Mesenchymal stem cell (in vitro differentiated cells and primary cell): ENCODE measurements around the gene ATN1.

Experiments used
- DNase-seq: peaks from one replicate; pipeline ENCODE4 v3.0.0-alpha.2; 2013
- H2AFZ ChIP-seq: one replicate; pipeline ENCODE4 v1.6.1; 2013; ENCODE audit warnings: low read depth, mild to moderate bottlenecking, control low read depth, inconsistent platforms, low read length, moderate library complexity
- H2AK5ac ChIP-seq: 2 replicates; pipeline ENCODE4 v1.6.1; 2013; ENCODE audit warnings: low read length, moderate library complexity, mild to moderate bottlenecking, inconsistent platforms; ENCODE audit not compliant: severe bottlenecking
- H2BK120ac ChIP-seq: one replicate; pipeline ENCODE4 v1.6.1; 2013; ENCODE audit warnings: low read depth, mild to moderate bottlenecking, inconsistent platforms, low read length, moderate library complexity
- H2BK12ac ChIP-seq, 2 experiments: one replicate each; pipeline ENCODE4 v1.6.1; 2013; ENCODE audit warnings: inconsistent platforms in 2 of 2, low read length in 2 of 2, mild to moderate bottlenecking in 2 of 2, moderate library complexity in 2 of 2, control low read depth in 1 of 2
- H2BK15ac ChIP-seq: one replicate; pipeline ENCODE4 v1.6.1; 2013; ENCODE audit warnings: mild to moderate bottlenecking, low read depth, inconsistent platforms; ENCODE audit not compliant: poor library complexity, severe bottlenecking
- H2BK5ac ChIP-seq: 2 replicates; pipeline ENCODE4 v1.6.1; 2013; ENCODE audit warnings: low read depth, mild to moderate bottlenecking, low read length, control low read depth, inconsistent platforms; ENCODE audit not compliant: poor library complexity, severe bottlenecking
- H3K14ac ChIP-seq, 2 experiments: one replicate each; pipeline ENCODE4 v1.6.1; 2013; ENCODE audit warnings: inconsistent platforms in 2 of 2, low read length in 2 of 2, control low read depth in 1 of 2, mild to moderate bottlenecking in 1 of 2, moderate library complexity in 1 of 2
- H3K18ac ChIP-seq, 2 experiments: one replicate each; pipeline ENCODE4 v1.6.1; 2013; ENCODE audit warnings: inconsistent platforms in 2 of 2, low read length in 2 of 2, control low read depth in 1 of 2, low read depth in 1 of 2, mild to moderate bottlenecking in 1 of 2
- H3K23ac ChIP-seq, 2 experiments: one replicate each; pipeline ENCODE4 v1.6.1; 2013; ENCODE audit warnings: inconsistent platforms in 2 of 2, low read length in 2 of 2, mild to moderate bottlenecking in 2 of 2, moderate library complexity in 2 of 2, control low read depth in 1 of 2
- H3K27ac ChIP-seq: 2 replicates; pipeline ENCODE4 v1.5.1; 2013; ENCODE audit warnings: mild to moderate bottlenecking, moderate library complexity, low read length, control low read depth, inconsistent platforms; ENCODE audit not compliant: poor library complexity, severe bottlenecking
- H3K27me3 ChIP-seq, 2 experiments: 2 replicates each; pipeline versions ENCODE4 v1.6.1 to v1.7.0; 2013; ENCODE audit warnings: low read length in 2 of 2, mild to moderate bottlenecking in 2 of 2, moderate library complexity in 2 of 2, control low read depth in 1 of 2, inconsistent platforms in 1 of 2; ENCODE audit not compliant: control insufficient read depth in 1 of 2, insufficient read depth in 1 of 2
- H3K36me3 ChIP-seq, 2 experiments: 2 replicates each; pipeline versions ENCODE4 v1.6.1 to v1.7.0; 2013; ENCODE audit warnings: low read length in 2 of 2, control low read depth in 1 of 2, inconsistent platforms in 1 of 2, low read depth in 1 of 2, mild to moderate bottlenecking in 1 of 2; ENCODE audit not compliant: insufficient read depth in 2 of 2, control insufficient read depth in 1 of 2
- H3K4ac ChIP-seq, 2 experiments: one replicate each; pipeline ENCODE4 v1.6.1; 2013; ENCODE audit warnings: inconsistent platforms in 2 of 2, low read length in 2 of 2, mild to moderate bottlenecking in 2 of 2, moderate library complexity in 2 of 2, control low read depth in 1 of 2, low read depth in 1 of 2
- H3K4me1 ChIP-seq: 2 replicates; pipeline ENCODE4 v1.6.1; 2013; ENCODE audit warnings: low read depth, low read length, control low read depth; ENCODE audit not compliant: control insufficient read depth, insufficient read depth
- H3K4me2 ChIP-seq: 2 replicates; pipeline ENCODE4 v1.6.1; 2013; ENCODE audit warnings: low read length, mild to moderate bottlenecking, inconsistent platforms; ENCODE audit not compliant: poor library complexity, severe bottlenecking
- H3K4me3 ChIP-seq, 2 experiments: 2 replicates each; pipeline versions ENCODE4 v1.5.1 to v1.7.0; 2013; ENCODE audit warnings: low read length in 2 of 2, mild to moderate bottlenecking in 2 of 2, control low read depth in 1 of 2, low read depth in 1 of 2; ENCODE audit not compliant: insufficient read depth in 1 of 2
- H3K79me1 ChIP-seq: replicated peaks from 2 replicates; pipeline ENCODE4 v1.6.1; 2013; ENCODE audit warnings: mild to moderate bottlenecking, control low read depth, low read length, inconsistent platforms; ENCODE audit not compliant: poor library complexity, severe bottlenecking
- H3K9ac ChIP-seq: 2 replicates; pipeline ENCODE4 v1.7.0; 2013; ENCODE audit warnings: mild to moderate bottlenecking, low read length, moderate library complexity
- H3K9me3 ChIP-seq: 2 replicates; pipeline ENCODE4 v1.7.0; 2013; ENCODE audit warnings: mild to moderate bottlenecking, low read length; ENCODE audit not compliant: control insufficient read depth
- H4K8ac ChIP-seq: one replicate; pipeline ENCODE4 v1.6.1; 2013; ENCODE audit warnings: inconsistent platforms, mild to moderate bottlenecking, low read length, moderate library complexity
- H4K91ac ChIP-seq: one replicate; pipeline ENCODE4 v1.6.1; 2013; ENCODE audit warnings: mild to moderate bottlenecking, low read length, inconsistent platforms
- WGBS: methylation state at CpG from one replicate; pipeline ENCODE4 v1.1.7; 2013; ENCODE audit warnings: mixed read lengths; 5-methylcytosine and 5-hydroxymethylcytosine counted together

The ATN1 gene

DNA sequence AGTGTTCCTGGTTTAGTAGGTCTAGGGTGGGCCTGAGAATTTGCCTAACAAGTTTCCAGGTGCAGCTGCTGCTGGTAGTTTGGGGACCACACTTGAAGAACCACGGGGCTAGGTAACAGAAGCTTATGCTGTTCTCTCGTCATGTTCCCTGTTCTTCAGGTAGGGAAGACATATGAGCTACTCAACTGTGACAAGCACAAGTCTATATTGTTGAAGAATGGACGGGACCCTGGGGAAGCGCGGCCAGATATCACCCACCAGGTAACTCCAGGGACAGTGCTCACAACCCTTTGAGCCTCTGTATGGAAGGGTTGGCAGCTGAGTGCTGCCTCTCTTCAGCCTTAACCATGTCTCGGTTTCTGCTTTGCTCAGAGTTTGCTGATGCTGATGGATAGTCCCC is 46.4 kb downstream of the ATN1 start:
- Histone ChIP-seq H3K4me3 (no peak overlapping the region), H4K91ac (no peak overlapping the region), H2AFZ (no peak overlapping the region), H4K8ac (no peak overlapping the region), H3K4me1 (peaks cover 4% of the 10 kb centered on the region), H2BK120ac (no peak overlapping the region), H3K4me2 (no peak overlapping the region), H2AK5ac (no peak overlapping the region), H3K18ac (no peak overlapping the region), H3K9ac (no peak overlapping the region), H3K27me3 (no peaks in the 10 kb centered on the region), H3K27ac (no peak overlapping the region), H3K4ac (no peak overlapping the region), H2BK15ac (no peak overlapping the region), H3K79me1 (peaks cover 27% of the 10 kb centered on the region), H3K14ac (no peak overlapping the region), H2BK12ac (no peak overlapping the region), H3K9me3 (no peaks in the 10 kb centered on the region), H3K23ac (no peak overlapping the region), H2BK5ac (no peak overlapping the region), H3K36me3 (peaks cover 44 to 57% of the 10 kb centered on the region in 2 experiments)
- no peak for DNase-seq
- WGBS = over 99% methylated on average over 6 of the region's 6 CpGs

DNA sequence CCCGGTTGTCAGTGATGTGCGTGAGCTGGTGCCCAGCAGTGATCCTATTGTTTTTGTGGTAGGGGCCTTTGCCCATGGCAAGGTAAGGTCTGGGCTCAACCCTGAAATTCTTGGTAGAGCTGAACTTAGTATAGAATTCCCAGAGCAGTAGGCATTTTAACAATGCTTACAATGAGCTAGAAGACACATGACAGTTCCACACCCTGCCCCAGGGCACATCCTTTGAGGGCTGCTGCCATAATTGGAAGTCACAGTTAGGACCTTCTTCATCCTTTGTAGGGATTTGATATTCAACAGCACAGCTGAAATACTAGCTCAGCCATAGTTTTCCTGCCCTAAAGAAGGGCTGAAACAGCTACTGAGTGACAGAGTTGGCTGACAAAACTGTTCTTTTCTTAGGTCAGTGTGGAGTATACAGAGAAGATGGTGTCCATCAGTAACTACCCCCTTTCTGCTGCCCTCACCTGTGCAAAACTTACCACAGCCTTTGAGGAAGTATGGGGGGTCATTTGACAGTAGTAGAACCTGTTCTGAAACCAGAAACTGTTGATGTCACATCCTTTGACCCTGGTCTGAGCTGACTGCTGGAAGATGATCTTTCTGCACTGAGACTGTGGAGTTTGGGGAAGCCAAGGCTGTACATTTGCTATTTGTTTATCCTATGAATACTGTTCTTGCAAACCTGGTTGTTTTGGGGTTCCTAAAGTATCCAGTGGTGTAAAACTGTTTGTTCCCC is 47.7 kb downstream of the ATN1 start:
- H3K18ac ChIP-seq = no peak overlapping the region
- no peak overlapping the region for H3K4me3 ChIP-seq
- no peak overlapping the region for H3K4ac ChIP-seq
- peaks cover 55 to 68% of the 10 kb centered on the region in 2 experiments for H3K36me3 ChIP-seq
- no peak overlapping the region for H3K27ac ChIP-seq
- H2BK5ac ChIP-seq = no peak overlapping the region
- DNase-seq = no peak
- no peaks in the 10 kb centered on the region for H3K27me3 ChIP-seq
- no peaks in the 10 kb centered on the region for H3K4me1 ChIP-seq
- H2BK15ac ChIP-seq = no peak overlapping the region
- no peak overlapping the region for H3K9ac ChIP-seq
- no peak overlapping the region for H4K91ac ChIP-seq
- H3K79me1 ChIP-seq = peaks cover 27% of the 10 kb centered on the region
- WGBS = 98% methylated on average over 2 of the region's 2 CpGs
- no peak overlapping the region for H3K4me2 ChIP-seq
- no peak overlapping the region for H2AFZ ChIP-seq
- no peak overlapping the region for H2BK12ac ChIP-seq
- H2AK5ac ChIP-seq = no peak overlapping the region
- H3K14ac ChIP-seq = no peak overlapping the region
- no peak overlapping the region for H3K23ac ChIP-seq
- no peaks in the 10 kb centered on the region for H3K9me3 ChIP-seq
- H4K8ac ChIP-seq = no peak overlapping the region
- no peak overlapping the region for H2BK120ac ChIP-seq

DNA sequence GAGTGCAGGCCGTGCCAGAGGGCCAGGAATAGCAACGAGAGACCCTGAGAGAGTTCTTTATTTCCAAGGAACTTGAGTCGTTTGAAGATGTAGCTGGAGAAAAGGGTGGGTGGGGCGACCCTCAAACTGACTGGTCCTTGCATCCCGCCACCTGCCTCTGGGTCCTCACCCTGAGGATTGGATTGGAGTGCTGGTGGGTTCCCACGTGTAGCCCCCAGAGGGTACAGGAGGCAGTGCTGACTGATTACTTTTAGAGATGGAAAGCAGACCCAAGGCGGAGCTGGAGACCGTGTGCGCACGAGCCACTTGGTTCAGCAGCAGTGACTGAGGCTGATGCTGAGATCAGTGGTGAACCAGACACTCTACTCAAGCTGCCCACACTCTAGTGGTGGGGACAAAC is 49.9 kb downstream of the ATN1 start:
- 93% methylated on average over 10 of the region's 10 CpGs for WGBS
- no peaks in the 10 kb centered on the region for H3K4me1 ChIP-seq

DNA sequence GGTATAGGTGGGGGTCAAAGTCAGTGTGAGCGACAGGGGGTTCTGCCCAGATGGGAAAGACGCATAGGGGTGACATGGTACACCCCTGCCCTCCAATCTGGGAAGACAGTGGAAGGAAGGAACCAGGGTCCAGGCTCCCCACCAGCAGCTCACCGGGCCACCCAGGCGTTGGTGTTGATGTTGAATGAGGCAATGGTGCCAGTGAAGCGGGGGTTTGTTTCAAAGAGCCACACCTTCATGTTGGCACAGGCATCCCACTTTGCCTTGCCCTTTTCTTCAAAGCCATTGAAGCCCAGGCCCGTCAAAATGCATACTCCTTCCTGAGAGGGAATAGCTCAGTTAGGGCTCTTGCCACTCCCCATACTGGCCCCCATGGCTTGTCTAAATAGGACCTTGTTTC is 50.4 kb downstream of the ATN1 start:
- H4K91ac ChIP-seq = no peak overlapping the region
- H2AK5ac ChIP-seq = no peak overlapping the region
- no peak overlapping the region for H3K9ac ChIP-seq
- no peak overlapping the region for H3K27ac ChIP-seq
- H3K9me3 ChIP-seq = no peaks in the 10 kb centered on the region
- 94% methylated on average over 6 of the region's 6 CpGs for WGBS
- no peak overlapping the region for H3K4ac ChIP-seq
- no peak overlapping the region for H4K8ac ChIP-seq
- H2BK120ac ChIP-seq = no peak overlapping the region
- H3K4me3 ChIP-seq = no peak overlapping the region
- no peak overlapping the region for H3K4me2 ChIP-seq
- H2BK12ac ChIP-seq = no peak overlapping the region
- H3K79me1 ChIP-seq = peaks cover 24% of the 10 kb centered on the region
- no peak overlapping the region for H3K23ac ChIP-seq
- H2BK5ac ChIP-seq = no peak overlapping the region
- no peaks in the 10 kb centered on the region for H3K4me1 ChIP-seq
- no peak overlapping the region for H3K14ac ChIP-seq
- no peak overlapping the region for H2BK15ac ChIP-seq
- H3K18ac ChIP-seq = no peak overlapping the region
- peaks cover 71 to 96% of the 10 kb centered on the region in 2 experiments for H3K36me3 ChIP-seq
- H3K27me3 ChIP-seq = no peaks in the 10 kb centered on the region
- no peak for DNase-seq
- no peak overlapping the region for H2AFZ ChIP-seq

More for the DNA sequence above, 49.9 kb downstream of the ATN1 start:
- Histone ChIP-seq H2BK5ac (no peak overlapping the region), H3K4me3 (no peak overlapping the region), H2BK120ac (no peak overlapping the region), H3K4ac (no peak overlapping the region), H2BK12ac (no peak overlapping the region), H2AFZ (no peak overlapping the region), H3K79me1 (peaks cover 25% of the 10 kb centered on the region), H3K18ac (no peak overlapping the region), H3K27me3 (no peaks in the 10 kb centered on the region), H2BK15ac (no peak overlapping the region), H3K9me3 (no peaks in the 10 kb centered on the region), H3K4me2 (no peak overlapping the region), H4K91ac (no peak overlapping the region), H3K23ac (no peak overlapping the region), H3K36me3 (peaks cover 71 to 90% of the 10 kb centered on the region in 2 experiments), H3K27ac (no peak overlapping the region), H3K14ac (no peak overlapping the region), H4K8ac (no peak overlapping the region), H2AK5ac (no peak overlapping the region), H3K9ac (no peak overlapping the region)
- no peak for DNase-seq
